GM12891 (cell line): Measurements from ENCODE around the gene KRT78.

Experiments used
- DNase-seq: peaks from one replicate; pipeline ENCODE4 v3.0.0; 2011; ENCODE audit warnings: low spot score; ENCODE audit not compliant: insufficient read length
- FAIRE-seq: peaks from 2 replicates; lab custom pipeline; 2011; peaks lifted over from hg19 to GRCh38; lab: Jason Lieb, UNC
- PAX5 ChIP-seq: IDR thresholded peaks from 2 replicates; pipeline ENCODE4 v1.6.1; 2011; ENCODE audit warnings: low read length, moderate library complexity, mild to moderate bottlenecking; ENCODE audit not compliant: insufficient read depth, severe bottlenecking
- POLR2A ChIP-seq: IDR thresholded peaks from 2 replicates; pipeline ENCODE4 v1.6.1; 2011; ENCODE audit warnings: low read depth, low read length, control low read depth
- POLR2AphosphoS5 ChIP-seq: IDR thresholded peaks from 2 replicates; pipeline ENCODE4 v1.6.1; 2011; ENCODE audit warnings: low read depth, low read length, control low read depth
- POU2F2 ChIP-seq: IDR thresholded peaks from 2 replicates; pipeline ENCODE4 v1.6.1; 2011; ENCODE audit warnings: low read depth, mild to moderate bottlenecking, control low read depth, low read length, moderate library complexity
- SPI1 ChIP-seq: IDR thresholded peaks from 2 replicates; pipeline ENCODE4 v1.6.1; 2011; ENCODE audit warnings: low read depth, low read length, control low read depth
- TAF1 ChIP-seq: IDR thresholded peaks from 2 replicates; pipeline ENCODE4 v1.6.1; 2011; ENCODE audit warnings: low read depth, low read length, control low read depth

KRT78 gene

DNA sequence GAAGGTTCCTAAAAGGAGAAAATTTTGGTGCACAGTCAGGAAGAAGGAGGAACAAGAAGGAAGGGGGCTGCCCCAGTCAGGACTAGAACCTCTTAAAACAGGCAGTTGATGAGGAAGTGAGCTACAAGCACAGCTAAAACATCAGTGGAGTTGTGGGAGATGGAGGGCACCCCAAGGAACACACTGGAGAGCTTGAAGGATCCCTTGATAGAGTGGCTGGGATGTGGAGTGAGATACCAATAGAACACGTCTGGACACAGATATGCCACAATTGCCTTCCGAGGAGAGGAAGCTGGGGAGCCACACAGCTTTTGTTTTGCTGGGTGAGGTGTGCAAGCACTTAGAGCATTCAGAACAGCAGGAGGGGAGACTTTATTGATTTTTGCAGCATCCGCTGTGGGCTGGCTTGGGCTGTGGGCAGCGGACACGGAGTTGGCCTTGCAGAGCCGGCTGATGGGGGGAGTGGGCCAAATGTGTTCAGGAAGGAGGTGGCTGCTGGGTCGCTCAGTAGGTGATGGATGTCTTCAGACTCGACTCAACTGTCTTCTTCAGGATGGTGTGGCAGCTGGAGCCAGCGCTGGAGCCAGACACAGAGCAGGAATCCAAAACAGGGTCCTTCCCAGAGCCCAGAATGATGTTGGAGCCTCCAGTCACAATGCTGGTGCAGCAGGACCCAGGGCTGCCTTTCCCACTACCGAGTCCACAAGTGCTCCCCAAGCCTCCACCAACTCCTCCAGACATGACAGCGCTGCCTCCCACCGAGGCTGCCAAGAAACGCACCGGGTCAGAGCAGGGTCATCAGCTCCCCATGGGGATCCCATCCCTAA is 10.0 kb downstream of the KRT78 start:
- TF ChIP-seq POLR2A, result no peak
- TF ChIP-seq POU2F2, result no peak
- no peak for TF ChIP-seq SPI1
- DNase-seq, result no peak
- FAIRE-seq, result no peak

DNA sequence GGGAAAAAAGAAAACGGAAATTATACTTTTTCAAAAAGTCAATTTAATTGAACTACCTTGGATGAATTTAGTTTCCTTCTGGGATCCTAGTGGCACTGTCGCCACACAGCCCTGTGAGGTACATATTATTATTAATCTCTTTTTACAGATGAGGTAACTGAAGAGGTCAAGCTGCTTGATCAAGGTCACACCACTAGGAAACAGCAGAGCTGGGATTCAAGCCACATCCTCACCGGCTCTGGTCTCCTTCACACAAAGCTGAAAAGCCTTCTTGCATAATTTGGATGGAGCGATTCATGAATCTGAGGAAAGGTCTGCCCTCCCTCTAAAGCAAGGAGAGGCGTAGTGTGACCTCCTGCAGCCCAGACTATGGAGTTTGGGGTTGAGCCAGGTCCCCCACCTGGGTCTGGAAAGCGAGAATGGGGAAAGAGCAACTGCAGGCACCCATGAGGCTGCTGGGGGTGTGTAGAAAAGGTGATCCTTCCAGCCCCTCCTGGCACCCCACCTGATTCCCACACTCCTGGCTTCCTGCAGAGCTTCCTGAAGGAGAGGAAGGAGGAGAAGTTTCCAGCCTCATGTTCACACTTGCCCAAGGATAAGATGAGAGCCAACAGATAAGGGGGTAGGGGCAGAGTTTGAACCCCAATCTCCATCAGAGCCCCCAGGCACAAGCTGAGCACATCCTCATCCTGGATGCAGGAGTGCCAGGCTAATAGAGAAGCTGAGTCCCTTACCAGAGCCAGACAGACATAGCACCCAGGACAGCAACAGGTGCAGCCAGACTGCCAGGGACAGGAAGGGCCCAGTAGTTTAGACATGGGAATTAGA is 10.8 kb downstream of the KRT78 start:
- no peak for TF ChIP-seq SPI1
- no peak for TF ChIP-seq POLR2A
- no peak for TF ChIP-seq POLR2AphosphoS5
- no peak for TF ChIP-seq POU2F2
- no peak for TF ChIP-seq TAF1
- no peak for TF ChIP-seq PAX5
- FAIRE-seq (no peak), DNase-seq (no peak)

GRCh38 chr12:52837413-52837741 is 11.4 kb downstream of the KRT78 start:
- no peak for DNase-seq
- no peak for FAIRE-seq
- TF ChIP-seq POLR2A (no peak), TAF1 (no peak), PAX5 (no peak), POU2F2 (no peak), POLR2AphosphoS5 (no peak), SPI1 (no peak)

DNA sequence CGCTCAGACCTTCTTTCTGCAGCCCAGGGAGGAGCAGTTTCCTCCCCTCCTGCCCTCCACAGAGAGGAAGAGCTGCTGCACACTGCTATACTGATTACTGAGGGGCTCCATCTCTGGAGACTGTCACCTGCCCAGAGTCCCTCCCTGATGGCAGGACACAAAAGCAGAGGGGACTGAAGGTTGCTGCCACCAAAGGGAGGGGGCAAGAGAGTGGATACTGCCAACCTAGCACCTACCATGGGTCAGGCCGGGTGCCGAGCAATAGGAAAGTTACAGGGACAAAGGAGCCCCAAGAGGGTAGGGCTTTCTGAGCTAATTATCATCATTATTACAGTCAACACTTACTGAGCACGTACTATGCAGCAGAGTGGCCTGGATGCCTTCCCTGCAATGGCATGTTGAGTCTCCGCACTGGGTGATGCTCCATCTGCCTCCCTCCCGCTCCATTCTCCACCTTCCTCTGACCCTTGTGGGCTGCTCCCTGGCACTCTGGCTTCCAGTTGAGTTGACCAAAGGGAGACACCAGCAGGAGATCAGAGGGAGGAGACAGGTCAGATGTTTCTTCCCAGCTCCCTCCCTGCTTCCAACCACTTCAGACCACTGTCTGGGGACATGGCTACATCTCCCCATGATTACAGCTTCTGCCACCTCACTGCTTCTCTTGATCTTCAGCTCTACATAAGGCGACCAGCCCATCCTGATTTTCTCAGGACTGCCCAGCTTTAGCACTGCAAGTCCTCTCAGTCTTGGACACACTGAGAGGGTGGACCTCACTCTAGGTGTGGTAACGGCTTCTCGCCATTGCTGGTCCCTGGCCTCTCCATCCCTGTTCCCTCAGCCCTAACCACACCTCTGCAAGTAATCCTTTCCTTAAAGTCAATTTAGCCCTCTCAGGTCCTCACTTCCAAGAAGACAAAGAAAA is 12.0 kb downstream of the KRT78 start:
- TF ChIP-seq POU2F2, result no peak
- no peak for TF ChIP-seq POLR2A
- no peak for TF ChIP-seq SPI1
- no peak for TF ChIP-seq PAX5
- TF ChIP-seq POLR2AphosphoS5, result no peak
- TF ChIP-seq TAF1, result no peak
- no peak for FAIRE-seq
- DNase-seq, result no peak

- TF ChIP-seq PAX5 (no peak), SPI1 (no peak), POLR2A (no peak), POLR2AphosphoS5 (no peak), TAF1 (no peak), POU2F2 (no peak)
- FAIRE-seq (no peak), DNase-seq (no peak)
Measured at GRCh38 chr12:52836042-52836466, 12.7 kb downstream of the KRT78 start.

DNA sequence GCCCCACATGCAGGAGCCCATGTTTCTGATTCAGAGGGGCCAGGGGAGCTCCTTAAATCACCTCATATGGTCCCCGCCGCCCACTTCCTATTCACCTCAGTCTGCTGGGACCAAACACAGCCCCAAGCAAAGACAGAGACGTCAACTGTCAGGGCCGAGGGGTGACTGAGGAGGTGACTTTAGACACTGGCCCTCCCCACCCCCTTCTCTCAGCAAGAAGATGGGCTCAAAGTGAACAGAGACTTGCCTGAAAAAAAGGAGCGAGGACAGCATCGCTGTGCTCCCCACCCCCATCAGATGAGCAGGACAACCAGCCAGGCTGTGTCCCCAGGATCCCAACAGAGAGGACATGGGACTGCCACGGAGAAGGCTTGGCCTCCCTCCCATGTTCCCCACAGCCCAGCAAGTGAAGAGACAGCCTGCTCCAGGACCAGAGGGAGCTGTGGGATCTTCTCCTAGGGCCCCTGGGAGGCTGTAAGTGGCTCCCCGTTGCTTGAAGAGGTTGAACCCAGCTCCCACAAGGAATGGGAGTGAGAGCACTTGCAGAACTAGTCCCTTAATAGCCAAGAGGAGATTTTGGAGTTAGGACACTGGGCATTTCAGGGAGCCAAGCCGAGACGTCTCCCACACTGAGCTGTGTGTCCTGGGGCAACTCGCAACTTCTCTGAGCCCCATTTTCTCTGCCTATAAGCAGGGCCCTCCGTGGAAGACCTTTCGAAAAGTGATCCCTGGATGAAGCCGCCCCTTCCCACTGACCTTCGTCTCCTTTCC is 13.3 kb downstream of the KRT78 start:
- DNase-seq (no peak), FAIRE-seq (no peak)
- TF ChIP-seq PAX5 (no peak), POU2F2 (no peak), SPI1 (no peak), POLR2AphosphoS5 (no peak), TAF1 (no peak), POLR2A (no peak)

- TF ChIP-seq TAF1, result no peak
- TF ChIP-seq POLR2AphosphoS5, result no peak
- no peak for TF ChIP-seq POU2F2
- TF ChIP-seq SPI1, result no peak
- TF ChIP-seq PAX5, result no peak
- TF ChIP-seq POLR2A, result no peak
- no peak for FAIRE-seq
- no peak for DNase-seq
Measured at GRCh38 chr12:52834727-52835001, 14.1 kb downstream of the KRT78 start.

DNA sequence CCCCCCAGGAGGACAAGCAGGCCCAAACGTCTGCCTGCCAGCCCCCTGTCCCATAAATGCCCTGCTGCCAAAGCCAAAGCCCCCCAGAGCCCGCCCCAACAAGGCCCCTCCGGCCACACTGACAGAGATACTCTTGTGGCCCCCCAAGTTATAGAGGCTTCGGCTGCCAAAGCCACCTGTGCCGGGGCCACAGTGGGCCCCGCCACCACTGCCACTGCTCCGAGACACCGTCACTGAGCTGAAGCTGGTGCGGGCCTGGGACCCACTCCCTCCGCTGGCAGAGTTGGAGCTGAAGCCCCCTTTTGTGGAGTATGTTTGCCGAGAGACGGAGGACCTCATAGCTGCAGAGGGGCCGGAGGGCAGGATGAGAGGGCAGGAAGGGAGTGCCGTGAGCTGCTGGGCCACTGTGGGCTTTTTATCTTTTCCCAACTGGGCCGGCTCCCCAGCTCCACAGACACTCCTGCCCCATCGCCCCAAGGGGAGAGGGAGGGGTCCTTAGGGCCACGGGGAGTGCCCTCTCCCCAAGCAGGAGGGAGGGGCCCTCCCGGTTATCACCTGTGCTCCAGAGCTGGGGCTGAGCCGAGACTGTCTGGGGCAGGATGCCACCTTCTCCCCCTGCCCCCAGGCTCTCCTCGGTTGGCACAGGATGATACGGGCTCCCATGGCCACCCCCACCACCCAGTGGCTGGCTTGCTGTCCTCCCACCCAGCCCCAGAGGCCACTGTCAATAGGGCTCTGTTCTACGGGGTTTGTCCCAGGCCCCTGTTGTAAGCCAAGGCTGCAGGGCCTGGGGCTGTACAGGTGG is 14.7 kb downstream of the KRT78 start, which contains the start of gene KRT79:
KRT79 (minus strand) TSS at position 390 of the 805 bp plus-strand sequence; CDS start at position 339, 51 bp downstream.
- DNase-seq (no peak), FAIRE-seq (no peak)
- TF ChIP-seq SPI1, result no peak
- no peak for TF ChIP-seq POLR2A
- TF ChIP-seq POU2F2, result no peak
- TF ChIP-seq POLR2AphosphoS5, result no peak
- no peak for TF ChIP-seq PAX5
- no peak for TF ChIP-seq TAF1
